Renal cortex interstitium (tissue), 11 donors: ENCODE data around the gene CCDC6. TPM values are rescaled to one million over a fixed set of nuclear protein-coding genes. Genes with fewer than 3 reads are reported as not detected.
"Not testable (repeated sequence)": the region's sequence is repeated elsewhere in the genome, so short reads cannot be mapped to it uniquely, and the experiment has no call there.

Experiments used
- DNase-seq, 11 donors: peaks; one replicate each; pipeline ENCODE4 v3.0.0-alpha.2; 2013; ENCODE audit warnings: low read depth in 9 of 11, low spot score in 4 of 11; ENCODE audit errors: extremely low read depth in 1 of 11
- polyA plus RNA-seq, 3 donors: library from polyadenylated mRNA; unstranded; fragments of 120-200 nt; gene quantifications; one replicate each; pipeline ENCODE4 v1.2.1, GENCODE V29; 2013; ENCODE audit not compliant: insufficient read length in 3 of 3

Gene CCDC6
- polyA plus RNA-seq, 3 donors: 38.4 to 46.2 (median 42.6) TPM

DNA sequence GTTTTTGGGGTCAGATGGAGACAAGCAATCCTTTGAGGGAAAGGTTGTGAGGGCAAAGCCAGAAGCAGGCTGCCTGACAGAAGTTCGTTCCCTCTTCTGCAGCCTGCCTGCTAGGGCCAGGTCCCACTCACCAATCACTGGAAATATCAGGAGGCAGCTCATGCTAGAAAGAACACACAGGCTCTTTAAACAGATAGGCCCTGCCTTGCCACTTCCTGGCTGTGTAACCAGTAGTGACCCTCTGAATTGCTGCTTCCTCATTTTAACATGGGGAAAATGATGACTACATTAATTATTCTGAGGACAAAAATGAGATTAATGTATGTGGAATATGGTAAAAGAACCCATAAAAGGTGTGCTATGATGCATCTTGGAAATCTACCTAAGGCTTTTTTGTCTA lies 102.6 kb downstream of the CCDC6 start:
- DNase-seq: no peak

DNA sequence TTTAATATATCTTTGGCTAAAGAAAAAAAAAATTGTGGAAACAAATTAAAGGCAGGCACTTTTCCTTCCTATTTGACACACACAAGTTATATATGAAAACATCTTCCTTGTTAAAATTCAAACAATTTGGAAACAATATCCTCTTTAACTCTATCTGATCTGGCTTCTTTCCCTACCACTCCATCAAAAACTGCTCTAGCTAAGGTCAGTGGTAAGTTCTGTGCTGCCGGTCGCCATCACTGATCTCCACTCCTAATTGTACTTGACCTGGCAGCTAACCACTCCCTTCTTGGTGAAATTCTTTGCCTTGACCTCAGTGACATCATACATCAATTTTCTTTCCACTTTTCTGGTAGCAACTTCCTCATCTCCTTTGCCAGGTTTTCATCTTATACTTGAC lies 105.2 kb downstream of the CCDC6 start:
- no peak for DNase-seq

DNA sequence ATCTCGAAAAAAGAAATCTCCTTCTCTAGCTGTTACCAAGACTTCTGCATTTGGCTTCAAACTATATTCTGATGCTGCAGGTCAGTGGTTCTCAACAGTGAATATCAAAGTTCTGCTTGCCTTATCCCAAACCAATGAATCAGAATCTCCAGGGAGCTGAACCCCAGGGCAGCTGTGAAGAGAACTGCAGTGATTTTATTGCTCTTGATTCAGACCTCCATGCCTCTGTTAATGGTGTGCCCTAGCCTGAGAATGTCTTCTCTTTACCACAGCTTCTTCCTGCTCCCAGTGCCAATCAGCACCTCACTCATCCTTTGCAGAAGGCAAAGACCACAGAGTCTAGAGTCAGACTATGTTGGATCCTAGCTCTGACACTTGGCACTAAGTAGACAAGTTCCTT lies 106.9 kb downstream of the CCDC6 start:
- DNase-seq: no peak

DNA sequence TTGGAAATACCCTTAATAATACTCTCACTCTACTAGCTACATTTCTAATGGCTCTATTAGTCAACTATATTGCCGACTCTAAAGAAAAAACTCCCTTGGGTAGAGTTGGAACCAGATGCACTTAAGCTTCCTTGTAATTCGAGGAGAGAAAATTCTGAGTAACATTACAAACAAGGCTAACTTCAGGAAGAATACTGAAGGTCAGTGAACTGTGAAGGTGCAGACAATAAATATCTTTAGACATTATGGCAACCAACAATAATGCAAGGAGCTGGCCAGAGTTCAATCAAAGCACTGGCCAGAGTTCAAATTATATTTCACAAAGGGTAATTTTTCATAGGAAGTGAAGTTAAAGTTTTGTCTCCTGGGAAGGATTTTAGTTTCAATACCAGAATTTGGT lies 112.4 kb downstream of the CCDC6 start:
- no peak for DNase-seq

DNA sequence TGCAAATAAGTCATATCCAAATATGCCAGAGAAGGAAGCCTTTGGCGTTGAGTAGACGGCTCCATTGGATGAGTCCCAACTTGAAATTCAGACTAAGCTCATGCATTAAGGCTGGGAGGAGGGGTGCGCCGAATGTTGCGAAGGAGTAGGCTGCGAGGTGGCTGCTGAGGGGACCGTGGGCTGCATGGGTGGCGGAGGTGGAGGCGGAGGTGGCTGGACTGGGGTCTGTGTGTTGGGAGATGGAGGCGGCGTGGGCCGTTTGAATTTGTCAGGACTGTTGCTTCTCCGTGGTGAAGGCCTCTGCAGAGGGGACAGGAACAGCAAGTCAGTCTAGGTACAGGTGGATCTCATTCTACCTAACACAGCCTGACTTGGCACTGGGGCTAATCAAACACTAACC lies 113.5 kb downstream of the CCDC6 start:
- DNase-seq: no peak

DNA sequence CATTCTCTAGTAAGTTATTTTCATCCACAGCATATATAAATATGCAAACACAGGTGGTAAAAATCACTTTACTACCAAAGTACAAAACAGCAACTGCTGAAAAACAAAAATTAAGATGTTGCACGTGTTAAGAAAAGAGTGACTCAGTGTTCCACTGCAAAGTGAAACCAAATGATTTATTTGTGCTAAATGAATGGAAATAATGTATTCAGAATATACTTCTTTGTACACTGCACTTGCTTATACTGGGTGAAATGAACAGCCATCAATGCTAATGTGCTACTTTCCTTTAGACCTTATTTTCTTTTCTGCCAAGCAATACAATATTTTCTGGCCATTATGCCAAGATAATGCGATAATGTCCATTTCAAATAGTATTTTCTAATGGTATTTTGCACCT lies 114.8 kb downstream of the CCDC6 start:
- no peak for DNase-seq

DNA sequence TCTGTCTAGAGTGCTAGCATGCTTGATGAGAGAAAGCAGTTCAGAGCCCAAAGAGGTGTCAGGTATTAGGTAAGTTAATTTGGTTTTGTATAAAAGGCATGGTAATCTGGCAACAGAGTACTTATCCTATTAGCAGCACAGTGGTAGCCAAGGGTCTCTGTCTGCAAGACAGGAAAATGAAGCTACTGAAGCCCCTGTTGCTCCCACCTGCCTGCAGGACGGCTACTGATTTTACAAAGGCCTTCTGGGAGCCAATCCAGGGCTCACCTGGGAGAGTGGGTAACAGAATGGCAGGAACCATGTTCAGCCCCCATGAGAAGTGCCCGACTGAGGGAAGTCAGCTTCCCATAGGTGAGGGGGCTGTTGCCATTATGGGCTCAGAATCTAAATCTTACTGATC lies 116.3 kb downstream of the CCDC6 start:
- DNase-seq: not testable (repeated sequence)

DNA sequence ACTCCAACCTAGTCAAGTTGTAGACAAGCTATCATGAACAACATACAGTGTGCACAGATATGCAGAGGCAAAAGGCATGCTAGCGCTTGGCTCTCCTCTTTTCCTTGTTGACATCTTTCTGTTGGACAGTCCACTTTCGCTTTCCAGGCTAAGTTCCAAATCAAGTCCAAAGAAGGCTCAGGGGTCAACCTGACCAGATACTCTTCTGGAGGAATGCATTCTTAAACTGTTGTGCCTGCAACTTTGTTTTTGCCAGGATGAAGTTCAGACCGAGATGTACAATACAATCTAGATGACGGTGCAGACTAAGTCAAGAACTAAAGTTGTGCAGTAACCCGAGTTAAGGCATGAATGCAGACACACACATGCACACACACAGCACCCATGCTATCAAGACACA lies 117.4 kb downstream of the CCDC6 start:
- not testable (repeated sequence) for DNase-seq

DNA sequence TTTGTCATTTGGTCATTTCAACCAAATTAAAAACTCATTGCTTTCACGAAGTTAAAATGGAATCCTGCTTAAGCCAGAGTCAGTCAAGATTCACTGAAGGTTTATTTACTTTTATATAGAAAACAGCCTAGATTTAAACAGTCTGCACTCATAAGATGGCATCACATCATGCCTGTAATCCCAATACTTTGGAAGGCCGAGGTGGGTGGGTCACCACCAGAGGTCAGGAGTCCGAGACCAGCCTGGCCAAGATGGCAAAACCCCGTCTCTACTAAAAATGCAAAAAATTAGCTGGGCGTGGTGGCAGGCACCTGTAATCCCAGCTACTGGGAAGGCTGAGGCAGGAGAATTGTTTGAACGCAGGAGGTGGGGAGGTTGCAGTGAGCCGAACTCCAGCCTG lies 119.3 kb downstream of the CCDC6 start:
- not testable (repeated sequence) for DNase-seq

DNA sequence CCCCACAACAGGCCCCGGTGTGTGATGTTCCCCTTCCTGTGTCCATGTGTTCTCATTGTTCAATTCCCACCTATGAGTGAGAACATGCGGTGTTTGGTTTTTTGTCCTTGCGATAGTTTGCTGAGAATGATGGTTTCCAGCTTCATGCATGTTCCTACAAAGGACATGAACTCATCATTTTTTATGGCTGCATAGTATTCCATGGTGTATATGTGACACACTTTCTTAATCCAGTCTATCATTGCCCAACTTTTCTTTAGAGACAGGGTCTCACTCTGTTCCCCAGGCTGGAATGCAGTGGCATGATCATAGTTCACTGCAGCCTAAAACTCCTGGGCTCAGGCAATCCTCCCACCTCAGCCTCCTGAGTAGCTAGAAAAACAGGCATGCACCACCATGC lies 120.9 kb downstream of the CCDC6 start:
- DNase-seq: not testable (repeated sequence)

DNA sequence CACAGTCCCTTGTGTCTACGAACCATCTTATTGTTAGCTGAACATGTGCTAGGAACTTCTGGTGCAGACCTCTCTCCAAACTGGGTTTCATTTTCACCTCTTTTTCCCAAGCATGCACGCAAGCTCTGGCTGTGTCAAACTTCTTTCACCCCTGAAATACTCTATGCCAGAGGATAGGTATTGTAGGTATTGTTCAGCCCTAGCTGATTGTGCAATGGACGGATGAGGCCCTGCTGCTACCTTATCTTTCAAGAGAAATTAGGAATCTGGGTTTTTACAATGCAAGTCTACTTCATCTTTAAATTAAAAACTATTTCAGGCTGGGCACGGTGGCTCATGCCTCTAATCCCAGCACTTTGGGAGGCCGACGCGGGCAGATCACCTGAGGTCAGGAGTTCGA lies 124.8 kb downstream of the CCDC6 start:
- DNase-seq: no peak

DNA sequence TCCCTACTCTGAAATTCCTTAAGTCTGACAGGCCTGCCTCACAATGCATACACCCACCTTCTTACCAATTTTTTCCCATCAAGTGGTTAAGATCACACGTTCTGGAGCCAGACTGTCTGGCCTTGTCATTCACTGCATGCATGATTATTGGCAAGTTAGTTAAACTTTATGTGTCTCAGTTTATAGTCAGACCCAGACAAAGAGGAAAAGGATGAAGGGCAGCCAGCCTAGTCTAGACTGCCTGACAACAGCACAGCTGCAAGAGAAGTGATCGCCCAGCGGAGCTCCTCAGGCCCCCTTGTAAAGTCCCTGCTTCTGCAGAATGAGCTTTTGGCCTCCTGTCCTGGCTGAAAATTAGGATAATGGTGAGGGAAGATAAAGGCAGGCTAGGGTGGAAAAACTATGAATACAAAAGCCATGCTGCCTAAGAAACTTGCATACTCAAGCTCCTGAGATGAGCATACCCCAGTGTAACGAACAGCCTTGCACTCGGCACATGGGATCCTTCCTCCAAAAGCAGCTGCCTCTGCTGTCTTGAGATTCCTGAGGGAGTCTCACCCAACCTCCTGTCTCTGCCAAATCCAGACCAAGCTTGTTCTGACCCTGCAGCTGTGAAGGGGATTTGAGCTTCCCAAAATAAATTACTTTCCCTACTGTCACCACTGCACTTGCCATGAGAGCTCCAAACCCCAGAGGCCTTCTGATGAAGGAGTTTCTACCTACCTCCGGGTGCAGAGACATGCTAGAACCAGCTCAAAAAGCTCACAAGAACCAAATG lies 126.4 kb downstream of the CCDC6 start:
- no peak for DNase-seq

DNA sequence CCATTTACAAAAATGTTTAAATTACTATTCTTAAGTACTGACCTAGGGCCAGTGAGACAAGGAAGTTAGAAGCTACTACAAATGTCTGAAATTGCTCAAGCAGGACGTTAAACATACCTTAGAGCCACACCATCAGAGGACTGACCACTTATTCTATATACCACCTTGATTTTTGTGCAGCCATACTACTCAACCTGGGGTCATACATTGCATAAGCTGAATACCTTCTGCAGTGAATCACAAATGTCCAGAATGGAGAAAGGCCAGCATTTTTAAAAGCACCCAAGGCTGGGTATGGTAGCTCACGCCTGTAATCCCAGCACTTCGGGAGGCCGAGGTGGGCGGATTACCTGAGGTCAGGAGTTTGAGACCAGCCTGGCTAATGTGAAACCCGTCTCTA lies 131.9 kb downstream of the CCDC6 start:
- no peak for DNase-seq

DNA sequence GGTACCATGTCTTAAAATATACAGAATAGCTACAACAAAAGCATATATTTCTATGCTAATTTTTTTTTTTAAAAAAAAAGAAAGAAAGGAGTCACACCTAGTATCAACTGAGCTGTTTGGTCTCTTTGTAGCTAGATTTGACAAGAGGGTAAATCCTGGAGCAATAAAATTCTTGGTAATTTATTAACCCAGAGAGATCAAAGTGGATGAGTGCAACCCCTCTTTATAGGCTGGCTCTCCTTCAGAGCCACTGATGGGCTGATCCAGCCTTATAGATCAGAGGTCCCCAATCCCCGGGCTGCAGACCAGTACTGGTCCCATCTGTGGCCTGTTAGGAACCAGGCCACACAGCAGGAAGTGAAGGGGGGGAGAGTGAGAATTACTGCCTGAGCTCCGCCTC lies 133.3 kb downstream of the CCDC6 start:
- DNase-seq: no peak

DNA sequence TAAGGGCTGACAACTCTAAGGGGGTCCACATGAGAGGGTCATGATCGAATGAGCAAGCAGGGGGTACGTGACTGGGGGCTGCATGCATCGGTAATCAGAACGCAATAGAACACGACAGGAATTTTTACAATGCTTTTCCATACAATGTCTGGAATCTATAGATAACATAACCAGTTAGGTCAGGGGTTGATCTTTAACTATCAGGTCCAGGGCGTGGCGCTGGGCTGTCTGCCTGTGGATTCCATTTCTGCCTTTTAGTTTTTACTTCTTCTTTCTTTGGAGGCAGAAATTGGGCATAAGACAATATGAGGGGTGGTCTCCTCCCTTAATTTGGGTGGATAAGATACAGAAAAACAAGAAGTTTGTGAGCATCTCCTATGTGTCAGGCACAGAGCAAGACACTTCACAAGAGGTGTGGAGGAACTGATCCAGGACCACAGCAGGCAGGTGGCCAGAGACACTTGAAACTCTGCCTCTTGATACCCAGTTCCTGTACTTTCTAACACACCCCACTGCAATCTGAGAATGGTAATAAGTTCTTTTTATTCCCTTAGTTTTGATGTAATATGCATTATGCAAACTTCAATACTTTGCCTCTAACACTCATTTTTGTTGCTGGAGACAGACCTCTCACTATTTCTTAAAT lies 135.1 kb downstream of the CCDC6 start:
- no peak for DNase-seq

DNA sequence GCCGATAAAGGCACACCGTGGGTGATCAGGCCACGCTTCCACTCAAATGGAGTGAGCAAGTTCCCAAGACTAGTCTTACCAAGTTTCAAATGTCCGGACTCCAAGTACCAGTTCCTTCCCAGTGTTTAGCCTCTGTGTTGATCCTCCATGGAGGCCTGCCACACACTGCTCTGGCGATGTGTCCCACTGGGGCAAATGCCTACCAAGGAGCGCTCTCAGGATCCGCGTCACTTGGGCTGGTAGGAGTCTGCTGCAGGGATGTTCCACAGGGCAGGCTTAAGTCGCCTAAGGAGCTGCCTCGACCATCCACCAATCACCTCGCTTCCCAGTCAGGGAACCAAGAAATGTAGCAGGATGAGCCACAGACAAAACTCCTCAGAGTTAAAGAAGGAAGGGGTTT lies 135.7 kb downstream of the CCDC6 start:
- no peak for DNase-seq

DNA sequence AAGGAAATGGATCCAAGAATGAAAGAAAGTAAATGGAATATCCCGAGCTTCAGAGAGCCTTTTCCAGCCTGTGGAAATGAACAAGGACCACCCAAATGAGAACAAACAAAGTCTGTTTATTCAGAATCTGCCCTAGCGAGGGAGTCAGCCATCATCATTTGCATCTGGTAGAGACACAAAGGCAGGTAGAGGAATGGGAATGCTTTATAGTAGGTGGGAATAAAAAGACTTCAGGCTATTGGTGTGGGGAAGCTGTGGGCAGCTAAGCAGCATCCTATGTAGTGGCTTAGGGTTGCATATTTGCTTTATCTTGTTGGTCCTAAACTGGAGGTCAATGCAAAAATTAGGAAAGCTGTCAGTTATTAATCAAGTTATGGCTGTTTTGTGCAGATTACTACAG lies 143.9 kb downstream of the CCDC6 start:
- no peak for DNase-seq

DNA sequence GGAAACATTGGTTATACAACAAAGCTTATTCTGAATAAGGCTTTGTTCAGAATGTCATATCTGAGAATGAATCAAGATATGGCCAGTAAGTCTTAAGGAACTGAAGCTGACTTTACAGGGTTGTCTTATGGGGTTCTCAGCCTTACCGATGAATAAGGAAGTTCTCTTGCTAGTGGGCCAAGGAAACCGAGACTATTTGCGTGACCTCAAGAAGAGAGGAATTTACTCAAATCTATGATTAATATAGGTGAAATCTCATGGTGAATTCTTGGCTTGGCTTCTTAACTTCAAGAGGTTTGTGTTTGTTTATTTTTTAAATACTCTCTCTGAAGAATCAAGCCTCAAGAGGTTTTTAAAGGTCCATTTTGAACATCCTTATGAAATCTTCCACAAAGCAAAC lies 148.4 kb downstream of the CCDC6 start:
- no peak for DNase-seq

DNA sequence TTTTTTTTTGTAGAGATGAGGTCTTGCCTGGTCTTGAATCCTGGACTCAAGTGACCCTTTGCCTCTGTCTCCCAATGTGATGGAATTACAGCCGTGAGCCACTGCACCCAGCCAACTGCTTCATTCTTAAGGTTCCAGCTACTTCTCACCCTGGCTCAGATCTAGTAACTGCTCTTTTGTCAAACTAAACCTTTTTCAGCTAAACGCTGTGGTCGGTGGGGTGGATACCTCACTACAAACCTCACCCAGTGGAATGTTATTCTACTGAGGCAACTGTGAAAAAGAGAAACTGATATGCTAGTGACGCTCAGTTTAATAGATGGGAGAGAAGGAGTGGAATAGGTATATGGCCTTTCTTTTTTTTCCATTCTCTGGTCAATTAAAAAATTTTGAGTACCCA lies 151.4 kb downstream of the CCDC6 start:
- DNase-seq: no peak

DNA sequence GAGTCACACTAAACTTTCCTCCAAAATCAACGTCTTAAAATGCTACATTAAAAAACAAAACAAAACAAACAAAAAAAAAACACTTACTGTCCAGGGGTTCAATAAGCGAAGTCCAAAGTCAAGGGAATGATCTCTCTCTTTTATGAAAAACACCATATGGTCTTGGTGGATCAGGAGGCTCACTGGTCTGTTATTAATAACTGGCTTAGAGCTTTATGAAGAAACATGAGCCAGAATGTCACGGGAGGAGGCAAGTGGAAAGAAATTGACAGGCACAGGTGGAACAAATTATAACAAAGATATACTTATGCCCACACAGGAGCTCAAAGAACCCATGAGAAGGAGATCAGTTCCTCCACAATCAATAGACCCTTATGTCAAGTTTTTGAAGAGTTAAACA lies 153.1 kb downstream of the CCDC6 start, which contains the start of gene MRLN:
MRLN (minus strand) TSS at position 189 of the 400 bp plus-strand sequence.
- no peak for DNase-seq
